Measurements from ENCODE around the gene PAK1.
"Not testable (repeated sequence)": the region's sequence is repeated elsewhere in the genome, so short reads cannot be mapped to it uniquely, and the experiment has no call there.

Gene PAK1

GRCh38 chr11:77384571-77384970 is 89.3 kb downstream of the PAK1 start:
- H3K4me3 ChIP-seq (replicated peaks; ENCODE audit: low read depth, low read length): no peak overlapping the region
- TF ChIP-seq CTCF (IDR thresholded peaks at IDR 0.05; ENCODE audit: low read depth, low read length, missing control alignments): no peak
- DNase-seq (ENCODE audit: extremely low read depth, low read depth): no peak

GRCh38 chr11:77383349-77383748 is 90.5 kb downstream of the PAK1 start:
- H3K4me3 ChIP-seq (replicated peaks; ENCODE audit: low read depth, low read length); DNase-seq (ENCODE audit: extremely low read depth, low read depth): not testable (repeated sequence)

- H3K4me3 ChIP-seq (replicated peaks; ENCODE audit: low read depth, low read length): no peak overlapping the region
- DNase-seq (ENCODE audit: extremely low read depth, low read depth): no peak
- no peak for TF ChIP-seq CTCF (IDR thresholded peaks at IDR 0.05; ENCODE audit: low read depth, low read length, missing control alignments)
These were observed 91.9 kb downstream of the PAK1 start for GRCh38 chr11:77381729-77382665.

- no peak for DNase-seq (ENCODE audit: extremely low read depth, low read depth)
- H3K4me3 ChIP-seq (replicated peaks; ENCODE audit: low read depth, low read length): no peak overlapping the region
- TF ChIP-seq CTCF (IDR thresholded peaks at IDR 0.05; ENCODE audit: low read depth, low read length, missing control alignments): no peak
These were observed 94.0 kb downstream of the PAK1 start for GRCh38 chr11:77379934-77380333.

GRCh38 chr11:77379253-77379652 is 94.6 kb downstream of the PAK1 start:
- no peak for DNase-seq (ENCODE audit: extremely low read depth, low read depth)
- TF ChIP-seq CTCF (IDR thresholded peaks at IDR 0.05; ENCODE audit: low read depth, low read length, missing control alignments): no peak
- H3K4me3 ChIP-seq (replicated peaks; ENCODE audit: low read depth, low read length): no peak overlapping the region

GRCh38 chr11:77377734-77378133 is 96.2 kb downstream of the PAK1 start:
- TF ChIP-seq CTCF (IDR thresholded peaks at IDR 0.05; ENCODE audit: low read depth, low read length, missing control alignments): no peak
- no peak for DNase-seq (ENCODE audit: extremely low read depth, low read depth)
- no peak overlapping the region for H3K4me3 ChIP-seq (replicated peaks; ENCODE audit: low read depth, low read length)

- no peak overlapping the region for H3K4me3 ChIP-seq (replicated peaks; ENCODE audit: low read depth, low read length)
- TF ChIP-seq CTCF (IDR thresholded peaks at IDR 0.05; ENCODE audit: low read depth, low read length, missing control alignments): no peak
- no peak for DNase-seq (ENCODE audit: extremely low read depth, low read depth)
These were observed 98.8 kb downstream of the PAK1 start for GRCh38 chr11:77375107-77375506.
